ENCODE results near the gene UBE2N.
"Not testable (repeated sequence)": the region's sequence is repeated elsewhere in the genome, so short reads cannot be mapped to it uniquely, and the experiment has no call there.

UBE2N gene

DNA sequence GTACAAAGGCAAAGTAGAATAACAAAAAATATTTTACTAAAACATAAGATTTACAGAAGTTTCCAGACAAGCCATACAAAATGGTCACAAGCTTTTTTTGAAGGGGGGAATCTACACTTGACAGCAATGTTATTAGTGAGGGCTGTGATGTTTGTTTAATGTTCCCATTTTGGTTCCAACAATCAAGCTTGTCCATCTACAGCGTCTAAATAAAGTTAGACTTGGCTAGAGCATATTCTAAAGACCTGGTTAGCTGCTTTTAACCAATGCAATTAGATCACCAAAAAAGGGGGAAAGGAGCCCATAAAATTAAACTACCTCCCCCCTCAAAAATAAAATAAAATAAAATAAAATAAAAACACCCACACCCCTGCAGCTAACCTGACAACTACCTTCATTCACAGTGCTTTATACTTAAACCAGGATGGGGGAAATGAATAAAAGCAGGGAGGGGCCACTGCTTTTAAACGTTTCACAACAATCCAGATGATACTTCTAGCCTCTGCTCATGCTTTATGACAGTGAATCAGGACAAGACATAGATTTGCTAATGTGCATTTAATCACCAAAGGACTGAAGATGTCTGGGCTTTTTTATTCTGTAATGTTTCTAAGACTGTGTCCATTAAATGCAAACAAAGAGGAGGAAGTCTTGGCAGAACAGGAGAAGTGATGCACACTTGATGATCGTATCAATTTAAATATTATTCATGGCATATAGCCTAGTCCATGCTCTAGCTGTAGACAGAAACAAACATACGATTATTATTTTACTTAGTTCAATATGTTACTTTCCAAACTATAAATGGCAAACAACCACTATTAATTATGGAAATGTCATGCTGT is 32.2 kb downstream of the UBE2N start:
- not testable (repeated sequence) for DNase-seq

DNA sequence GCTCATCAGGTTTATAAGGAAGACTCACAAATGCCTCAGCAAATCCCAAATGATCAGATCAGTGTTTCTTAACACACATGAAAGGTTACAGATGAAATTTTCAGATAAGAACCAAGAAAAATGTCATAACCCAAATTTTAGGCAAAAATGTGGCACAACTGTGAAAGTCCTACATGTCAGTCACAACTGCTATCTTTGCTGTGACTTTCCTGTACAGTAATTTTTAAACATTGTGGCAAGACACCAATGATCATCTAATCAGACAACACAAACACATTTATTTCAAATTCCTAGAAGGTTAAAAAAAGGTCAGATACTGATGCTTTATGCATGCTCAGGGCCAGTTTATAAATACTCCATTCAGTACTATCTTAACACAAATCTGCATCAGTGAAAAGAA is 32.9 kb downstream of the UBE2N start:
- no peak for DNase-seq

DNA sequence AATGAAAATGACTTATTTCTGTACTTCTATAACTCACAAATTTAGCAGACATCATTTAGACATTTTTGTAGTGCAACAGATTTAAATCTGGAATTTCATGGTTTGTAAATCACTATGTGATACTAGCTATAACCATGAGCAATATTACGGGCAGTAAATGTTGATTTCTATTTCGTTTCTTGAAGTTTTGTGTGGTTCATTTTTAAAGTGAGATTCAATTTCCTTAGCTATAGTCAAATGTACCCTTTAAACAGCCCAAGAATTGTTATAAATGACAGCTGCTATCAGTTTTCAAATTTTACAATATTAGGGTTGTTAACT is 33.8 kb downstream of the UBE2N start:
- DNase-seq = no peak

DNA sequence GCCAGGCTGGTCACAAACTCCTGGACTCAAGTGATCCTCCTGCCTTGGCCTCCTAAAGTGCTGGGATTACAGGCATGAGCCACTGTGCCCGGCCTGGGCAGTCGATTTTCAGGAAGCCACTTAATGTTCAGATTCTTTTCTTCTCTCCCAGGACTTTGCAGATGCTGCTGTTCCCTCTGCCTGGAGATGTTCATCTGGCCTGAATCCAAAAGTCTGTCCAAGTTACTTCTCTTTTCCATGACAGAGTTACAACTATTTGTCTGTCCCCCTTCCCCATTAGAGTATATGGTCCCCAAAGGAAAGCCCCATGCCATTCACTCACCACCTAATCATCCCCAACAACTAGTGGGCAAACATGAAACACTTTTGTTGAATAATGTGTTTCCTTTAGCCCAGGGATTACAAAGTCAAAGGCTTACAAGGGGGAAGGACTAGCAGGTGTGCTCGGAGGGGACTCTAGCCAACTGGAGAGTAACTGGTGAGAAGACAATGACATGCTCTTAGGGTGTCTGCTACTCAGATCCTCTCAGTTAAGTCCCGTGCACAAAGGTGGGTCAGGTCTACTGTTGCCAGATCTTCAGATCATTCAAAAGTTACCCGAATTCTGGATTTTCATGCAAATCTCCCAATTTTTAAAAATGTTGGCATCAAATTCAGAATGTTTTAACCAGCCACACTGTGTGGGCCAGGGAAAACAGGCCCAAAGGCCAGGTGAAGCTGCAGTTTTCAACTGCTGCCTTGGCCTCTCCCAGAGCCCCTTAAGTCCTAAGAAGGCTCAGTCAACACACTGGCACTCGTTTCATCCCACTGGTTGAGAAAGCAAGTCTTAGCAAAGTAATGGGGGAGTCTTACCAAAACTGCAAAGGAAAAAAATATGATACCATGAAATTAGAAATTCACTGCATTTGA is 34.4 kb downstream of the UBE2N start:
- no peak for DNase-seq

DNA sequence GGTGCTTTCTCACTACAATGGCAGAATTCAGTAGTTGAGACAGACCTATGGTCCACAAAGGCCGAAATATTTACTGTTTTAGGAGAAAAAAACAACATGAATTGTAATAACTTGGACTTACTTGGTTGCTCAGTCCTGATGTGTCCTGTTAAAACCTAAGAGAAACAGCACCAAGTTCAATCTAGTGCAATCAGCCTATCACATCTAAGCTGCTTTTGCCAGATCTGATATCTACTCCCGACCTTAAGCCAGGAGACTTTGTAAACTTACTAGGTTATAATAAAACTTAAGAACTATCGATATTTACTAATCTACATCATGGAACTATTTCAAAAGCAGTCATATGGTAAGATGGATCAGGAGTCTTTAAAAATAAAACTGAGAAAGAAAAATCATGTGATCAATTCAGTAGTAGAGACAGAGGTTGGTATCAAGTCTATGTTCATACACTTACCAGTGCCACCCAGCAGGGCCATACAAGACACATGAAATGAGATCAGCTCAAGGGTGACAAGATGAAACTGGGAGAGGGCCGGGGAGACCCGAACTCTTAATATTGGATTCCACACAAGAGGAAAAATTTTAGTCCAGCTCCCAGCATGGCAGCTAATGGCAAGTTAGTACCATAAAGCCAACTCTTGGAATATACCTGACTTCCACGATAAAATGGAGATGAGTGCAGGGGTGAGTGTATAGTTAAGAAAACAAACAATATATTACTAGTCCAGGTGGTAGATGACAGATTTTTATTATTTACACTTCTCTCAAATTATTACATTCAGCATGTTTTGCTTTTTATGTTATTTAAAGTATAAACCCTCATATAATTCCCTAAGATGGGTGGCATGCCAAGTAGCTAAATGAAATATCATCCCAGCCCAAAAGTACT is 36.5 kb downstream of the UBE2N start:
- DNase-seq = no peak

DNA sequence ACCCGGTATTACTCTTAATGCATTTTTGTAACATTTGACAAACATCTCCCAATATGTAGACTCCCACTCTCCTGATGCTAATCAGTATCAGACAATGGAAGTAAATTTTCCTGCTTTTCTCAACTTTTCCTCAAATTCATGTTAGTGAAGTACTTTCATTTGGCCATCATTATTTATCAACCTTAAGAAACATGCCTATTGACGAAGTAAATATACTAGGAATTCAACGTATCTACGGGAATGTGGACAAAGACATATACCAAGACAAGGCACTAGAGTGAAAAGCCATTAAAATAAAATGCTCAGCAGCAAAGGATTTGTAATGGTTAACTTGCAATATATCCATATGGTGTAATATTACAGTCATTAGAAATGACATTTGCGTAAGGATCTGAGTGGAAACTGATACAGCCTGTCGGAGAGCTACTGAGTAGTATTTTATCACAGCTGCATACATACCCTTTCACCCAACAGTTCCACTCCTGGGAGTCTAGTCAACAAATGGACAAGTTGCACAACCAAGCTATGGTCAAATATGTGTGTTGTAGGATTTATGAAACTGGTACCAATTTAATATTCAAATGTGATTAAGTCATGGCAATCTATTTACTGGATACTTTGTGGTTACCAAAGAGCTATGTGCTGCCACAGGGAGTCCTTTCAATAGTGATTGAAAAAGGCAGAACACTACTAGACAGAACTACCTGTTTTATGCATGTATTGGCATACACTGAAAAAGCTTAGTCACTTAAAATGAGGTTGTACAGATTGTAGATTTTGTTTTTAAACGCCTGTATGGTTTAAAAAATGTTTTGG is 37.6 kb downstream of the UBE2N start:
- no peak for DNase-seq

DNA sequence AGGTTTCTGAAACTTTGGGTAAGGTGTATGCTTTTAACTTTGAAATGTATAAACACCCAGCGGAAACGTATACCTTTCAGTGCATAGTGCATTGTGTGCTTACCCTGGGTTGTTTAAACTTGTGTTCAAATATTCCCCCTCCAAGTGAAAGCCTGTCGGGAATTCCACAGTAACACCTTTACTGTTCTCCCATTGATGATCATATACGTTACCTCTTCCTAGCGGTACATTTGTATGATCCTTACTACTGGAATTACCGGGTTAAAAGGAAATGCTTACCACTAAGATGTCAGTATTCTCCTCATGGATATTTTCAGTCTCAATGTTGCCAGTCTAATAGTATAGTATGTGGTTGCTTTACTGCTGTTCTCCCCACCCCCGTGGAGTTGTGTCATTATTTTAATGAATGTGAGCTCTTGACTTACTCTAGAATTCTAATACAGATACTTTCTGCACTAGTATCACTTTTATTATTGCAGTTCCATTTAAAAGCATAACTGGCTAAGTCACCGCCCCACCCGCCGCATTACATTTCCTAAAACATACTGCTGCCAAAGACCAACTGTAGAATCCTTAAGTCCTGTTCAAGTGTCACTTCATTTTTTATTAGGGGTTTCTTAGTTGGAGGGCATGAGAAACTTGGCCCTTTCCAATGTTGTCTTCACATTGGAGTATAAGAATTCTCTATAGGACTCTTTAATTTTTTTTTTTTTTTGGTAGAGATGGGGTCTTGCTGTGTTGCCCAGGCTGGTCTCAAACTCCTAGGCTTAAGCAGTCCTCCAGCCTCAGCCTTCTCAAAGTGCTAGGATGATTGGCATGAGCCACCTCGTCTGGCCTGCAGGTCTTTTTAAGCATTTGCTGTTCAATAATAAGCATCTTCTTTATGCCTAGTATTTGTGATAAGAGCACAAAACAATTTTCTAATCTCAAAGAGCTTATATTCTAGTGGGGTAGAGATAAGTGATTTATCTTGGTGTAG is 39.1 kb downstream of the UBE2N start:
- no peak for DNase-seq

DNA sequence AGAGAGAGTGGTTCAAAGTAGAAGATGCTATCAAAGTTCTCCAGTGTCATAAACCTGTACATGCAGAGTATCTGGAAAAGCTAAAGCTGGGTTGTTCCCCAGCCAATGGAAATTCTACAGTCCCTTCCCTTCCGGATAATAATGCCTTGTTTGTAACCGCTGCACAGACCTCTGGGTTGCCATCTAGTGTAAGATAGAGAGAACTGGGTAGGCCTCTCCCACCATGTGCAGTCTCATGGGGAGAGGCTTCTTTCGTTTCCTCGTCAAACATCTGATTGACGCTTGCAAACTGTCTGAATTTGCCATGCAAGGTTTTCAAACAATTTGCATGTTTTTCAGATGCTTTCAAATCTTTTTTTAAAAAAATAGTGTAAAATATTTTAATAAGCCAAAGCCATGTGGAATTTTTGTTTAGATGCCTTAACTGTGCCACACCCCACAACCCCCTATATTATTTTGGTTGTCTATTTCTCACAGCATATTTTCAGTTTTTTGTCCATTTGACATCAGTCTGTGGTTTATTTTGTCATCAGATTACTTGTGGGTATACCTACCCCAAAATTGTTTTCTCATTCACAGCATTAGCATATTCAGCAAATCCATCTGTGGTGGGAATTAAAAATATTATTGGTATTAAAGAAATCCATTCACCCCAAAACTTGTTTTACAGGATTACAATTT is 42.4 kb downstream of the UBE2N start:
- not testable (repeated sequence) for DNase-seq

DNA sequence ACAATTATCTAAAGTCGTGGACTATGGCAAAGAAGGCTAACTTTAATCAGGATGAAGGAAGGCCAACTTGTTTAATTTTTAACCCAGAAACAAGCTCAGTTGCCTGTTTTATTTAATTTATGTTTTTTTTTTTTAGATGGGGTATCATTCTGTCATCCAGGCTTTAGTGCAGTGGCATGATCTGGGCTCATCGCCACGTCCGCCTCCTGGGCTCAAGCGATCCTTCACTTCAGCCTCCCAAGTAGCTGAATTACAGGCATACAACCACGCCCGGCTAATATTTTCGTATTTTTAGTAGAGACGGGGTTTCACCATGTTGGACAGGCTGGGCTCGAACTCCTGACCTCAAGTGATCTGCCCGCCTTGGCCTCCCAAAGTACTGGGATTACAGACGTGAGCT is 44.3 kb downstream of the UBE2N start:
- DNase-seq = no peak

DNA sequence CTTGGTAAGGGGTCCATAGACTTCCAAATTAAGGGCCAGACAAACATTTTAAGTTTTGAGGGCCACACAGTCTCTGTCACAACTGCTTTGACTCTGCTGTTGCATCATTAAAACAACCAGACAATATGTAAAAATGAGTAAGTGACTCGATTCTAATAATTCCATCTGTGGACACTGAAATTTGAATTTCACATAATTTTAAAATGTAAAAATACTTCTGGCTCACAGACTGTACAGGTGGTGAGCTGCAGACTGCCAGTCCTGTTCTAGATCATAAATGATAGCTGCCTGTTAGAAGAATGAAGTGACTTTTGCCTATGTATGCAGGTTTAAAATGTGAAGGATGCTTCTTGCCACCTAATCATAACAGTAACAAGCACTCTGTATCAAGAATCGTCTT is 48.3 kb downstream of the UBE2N start:
- DNase-seq = no peak

DNA sequence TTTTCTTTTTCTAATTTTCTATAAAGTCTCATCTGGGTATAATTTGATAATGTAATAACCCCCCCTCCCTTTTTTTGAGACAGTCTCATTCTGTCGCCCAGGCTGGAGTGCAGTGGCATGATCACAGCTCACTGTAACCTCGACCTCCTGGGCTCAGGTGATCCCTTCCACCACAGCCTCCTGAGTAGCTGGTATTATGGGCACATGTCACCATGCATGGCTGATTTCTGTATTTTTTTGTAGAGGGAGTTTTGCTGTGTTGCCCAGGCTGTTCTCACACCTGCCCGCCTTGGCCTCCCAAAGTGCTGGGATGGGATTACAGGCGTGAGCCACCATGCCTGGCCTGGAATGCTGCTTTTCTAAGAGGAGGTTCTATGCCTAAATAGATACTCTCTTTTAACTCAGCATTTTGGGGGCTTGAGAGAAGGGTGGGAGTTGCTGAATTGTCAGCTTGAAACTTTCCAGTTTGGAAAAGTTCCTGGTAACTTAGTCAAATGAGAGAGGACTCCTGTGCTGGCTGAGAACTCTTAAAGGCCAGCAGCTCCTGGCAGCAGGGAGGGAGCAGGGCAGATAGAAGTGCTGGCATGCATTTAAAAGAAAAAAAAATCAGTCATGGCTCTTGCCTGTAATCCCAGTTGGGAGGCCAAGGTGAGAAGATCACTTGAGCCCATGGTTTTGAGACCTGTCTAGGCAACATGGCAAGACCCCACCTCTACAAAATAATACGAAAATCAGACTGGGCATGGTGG is 51.0 kb downstream of the UBE2N start:
- DNase-seq = no peak

DNA sequence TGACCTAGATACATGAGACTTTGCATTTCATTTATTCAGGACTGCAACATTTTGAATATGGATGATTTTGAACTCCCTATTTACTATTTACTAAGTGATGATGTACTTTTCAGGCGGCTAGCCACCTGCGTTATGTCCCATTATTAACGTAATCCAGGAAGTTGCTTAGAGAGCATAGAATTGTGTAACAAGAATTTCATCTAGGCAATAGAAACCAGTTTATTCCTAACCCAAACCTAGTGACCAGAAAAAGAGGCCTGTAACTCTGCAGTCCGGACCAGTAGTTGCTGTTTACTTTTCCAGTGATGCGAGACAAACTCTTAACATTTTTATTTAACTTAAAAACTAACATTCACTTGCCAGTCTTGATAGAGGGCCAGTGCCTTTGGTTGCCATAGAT is 51.7 kb downstream of the UBE2N start:
- no peak for DNase-seq

DNA sequence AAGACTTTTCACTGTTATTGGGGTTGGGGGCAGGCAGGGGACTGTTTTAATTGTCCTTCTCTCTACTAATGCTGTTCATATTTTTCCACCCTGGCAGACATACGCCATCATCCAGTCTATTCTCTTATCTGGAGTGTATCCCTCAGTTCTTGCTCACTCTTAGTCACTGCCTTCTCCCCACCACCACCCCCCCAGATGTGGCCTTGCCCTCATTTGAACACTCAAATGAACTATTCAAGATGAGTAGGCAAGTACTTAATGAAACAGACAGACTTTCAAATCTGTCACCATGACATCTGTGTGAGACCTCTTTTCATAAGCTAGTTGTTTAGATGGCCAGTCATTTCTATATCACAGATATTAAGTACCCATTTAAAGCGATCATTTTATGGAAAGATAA is 54.0 kb downstream of the UBE2N start:
- no peak for DNase-seq

DNA sequence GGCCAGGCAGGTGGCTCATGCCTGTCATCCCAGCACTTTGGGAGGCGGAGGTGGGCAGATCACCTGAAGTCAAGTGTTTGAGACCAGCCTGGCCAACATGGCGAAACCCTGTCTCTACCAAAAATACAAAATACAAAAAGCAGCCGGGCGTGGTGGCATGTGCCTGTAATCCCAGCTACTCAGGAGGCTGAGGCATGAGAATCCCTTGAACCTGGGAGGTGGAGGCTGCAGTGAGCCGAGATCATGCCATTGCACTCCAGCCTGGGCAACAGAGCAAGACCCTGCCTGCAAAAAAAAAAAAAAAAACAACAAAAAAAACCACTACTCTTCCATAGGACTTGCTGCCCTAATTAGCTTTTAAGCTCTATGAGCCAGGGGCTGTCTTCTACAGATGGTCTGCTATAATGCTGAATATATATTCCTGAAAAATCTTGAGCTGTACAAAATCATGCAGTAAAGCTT is 59.7 kb downstream of the UBE2N start:
- DNase-seq = not testable (repeated sequence)

DNA sequence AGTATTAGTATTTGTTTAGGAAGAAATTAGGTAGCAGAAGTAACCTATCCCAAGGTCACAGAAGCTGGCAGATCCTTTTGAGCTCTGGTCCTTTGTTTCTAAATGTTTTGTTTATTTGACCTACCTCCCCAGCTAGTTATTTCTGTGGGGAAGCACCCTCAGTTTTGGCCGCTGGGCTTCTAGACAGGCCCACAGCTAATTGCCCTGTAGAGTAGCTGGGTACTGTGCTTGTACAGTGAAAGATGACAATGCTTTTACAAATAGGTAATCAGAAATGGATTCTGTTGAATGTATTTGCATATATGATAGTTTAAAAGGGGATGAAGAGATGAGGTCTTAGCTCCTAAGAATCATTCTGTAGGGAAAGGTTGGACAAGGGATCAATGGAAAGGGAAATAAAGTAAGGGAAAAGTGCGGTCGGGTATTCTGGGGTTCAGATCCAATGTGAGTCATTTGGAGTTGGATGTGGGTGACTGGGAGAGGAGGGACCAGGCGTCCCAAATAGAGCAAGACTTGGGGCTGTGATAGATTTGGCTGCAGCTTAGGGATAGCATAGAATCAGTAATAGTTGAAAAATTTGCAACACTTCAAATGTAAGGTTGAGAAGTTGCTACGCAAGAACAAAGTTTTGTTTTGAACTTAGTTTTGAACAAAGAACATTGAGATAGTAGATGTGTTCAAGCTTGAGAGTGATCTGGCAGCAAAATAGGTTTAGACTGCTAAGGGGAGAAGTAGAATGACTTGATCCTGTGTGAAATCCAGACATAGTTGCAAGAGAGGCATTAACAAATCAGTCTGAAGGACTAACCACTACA is 60.4 kb downstream of the UBE2N start:
- DNase-seq = no peak

DNA sequence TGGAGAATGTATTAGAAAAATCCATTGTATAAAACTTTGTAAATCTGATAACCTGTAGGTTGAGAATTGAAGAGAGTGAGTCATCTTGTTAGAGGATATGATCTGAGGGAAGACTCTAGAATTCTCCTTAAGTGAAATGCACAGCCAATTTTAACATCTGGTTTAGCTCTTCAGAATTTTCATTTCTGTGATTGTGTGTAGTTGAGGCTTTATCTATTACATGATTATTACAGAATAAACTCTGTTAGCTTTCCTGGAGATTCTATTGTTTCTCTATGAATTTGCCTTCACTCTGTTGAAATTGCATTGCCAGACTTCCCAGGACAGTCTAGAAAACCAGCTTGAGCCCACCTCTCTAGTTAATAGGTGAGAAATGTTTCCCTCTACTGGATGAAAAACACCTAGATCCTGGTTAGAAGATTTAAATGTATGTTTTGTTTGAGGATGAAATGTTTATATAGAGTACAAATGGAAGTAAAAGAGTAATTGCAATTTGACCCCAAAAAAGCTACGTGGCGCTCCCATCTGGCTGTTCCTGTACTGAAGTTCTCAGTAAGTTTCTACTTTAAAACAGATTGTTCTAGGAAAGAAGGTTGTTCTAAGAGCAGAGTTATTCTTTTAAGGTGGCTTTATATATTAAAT is 61.1 kb downstream of the UBE2N start:
- no peak for DNase-seq

DNA sequence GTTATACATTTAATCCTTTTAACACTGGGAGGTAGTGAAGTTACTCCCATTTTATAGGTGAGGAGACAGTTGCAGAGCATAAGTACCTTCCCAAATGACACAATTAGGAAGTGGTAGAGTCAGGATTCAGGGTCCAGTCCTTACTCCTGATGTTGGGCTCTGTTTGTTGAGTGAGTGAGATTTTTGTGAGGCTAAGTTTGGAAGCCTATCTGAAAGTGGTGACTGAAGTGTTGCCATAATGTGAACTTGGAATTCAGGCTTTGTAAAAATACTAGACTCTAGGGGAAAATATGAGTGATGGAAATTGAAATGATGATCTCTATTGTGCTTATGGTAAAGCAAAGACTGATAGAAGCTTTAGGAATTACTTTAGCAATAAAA is 61.8 kb downstream of the UBE2N start:
- no peak for DNase-seq

DNA sequence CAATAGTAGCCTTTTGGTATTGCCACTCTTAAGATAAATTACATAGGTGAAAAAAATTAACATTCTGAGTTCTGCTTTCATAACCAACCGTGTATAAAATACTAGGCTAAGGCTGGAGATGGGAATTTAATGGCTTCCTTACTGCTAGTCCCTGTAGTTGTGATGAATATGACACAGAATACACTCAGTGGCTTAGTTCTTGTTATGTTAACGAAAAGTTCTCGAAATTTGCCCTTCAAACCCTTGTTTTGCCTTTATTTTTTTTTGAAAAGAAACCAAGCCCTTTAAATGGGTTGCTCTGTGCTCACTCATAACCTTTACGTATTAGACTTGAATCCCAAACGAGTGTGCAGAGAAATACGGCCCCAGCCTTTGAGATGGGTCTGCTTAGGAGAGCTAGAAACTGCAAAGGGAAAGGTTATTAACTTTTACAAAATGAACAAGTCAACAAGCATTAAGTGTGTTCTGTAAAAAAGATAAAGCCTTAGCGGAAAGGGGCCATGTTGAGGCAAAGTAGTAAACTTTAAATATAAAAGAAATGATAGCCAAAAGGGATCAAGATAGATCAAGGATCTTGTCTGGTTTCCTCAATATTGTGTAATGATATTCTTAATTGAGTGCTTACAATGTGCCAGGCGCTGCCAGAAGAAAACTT is 62.3 kb downstream of the UBE2N start:
- no peak for DNase-seq

All from activated T-cell treated with anti-CD3 and anti-CD28 coated beads for 4 hours (primary cell).